WTC11 (cell line): ENCODE measurements around the gene DSE.

Experiments used
- CTCF ChIP-seq: fragments of 200-600 bp; IDR thresholded peaks from 2 replicates; pipeline ENCODE4 v1.8.0; 2022; ENCODE audit warnings: antibody characterized with exemption
- ZNF138 ChIP-seq: sonication (generic); formaldehyde crosslinking; conservative IDR thresholded peaks from 2 replicates; pipeline ENCODE4 v1.8.1; 2022; ENCODE audit warnings: mild to moderate bottlenecking, moderate library complexity, missing genetic modification reagents

GRCh38 chr6:116471531-116471930 is 100.8 kb downstream of the DSE start:
- TF ChIP-seq ZNF138 (no peak), CTCF (no peak)
